ENCODE data around the gene NPDC1. TPM values are rescaled to one million over a fixed set of nuclear protein-coding genes. Genes with fewer than 3 reads are reported as not detected.

NPDC1 gene
- total RNA-seq, 4 donors from 2014 or later, result 45.3 to 119 (median 91.5) TPM

- H3K27me3 ChIP-seq, result peaks cover 0 to 15% (median 0%) of the 10 kb centered on the region in 4 donors
- peaks cover 0 to 18% (median 17%) of the 10 kb centered on the region in 4 donors for H3K36me3 ChIP-seq
- H3K4me3 ChIP-seq, result no peak overlapping the region
- TF ChIP-seq POLR2A (IDR thresholded peaks at IDR 0.05; ENCODE audit: low read depth) (no peak), CTCF (IDR thresholded peaks at IDR 0.05) (no peak), POLR2AphosphoS5 (IDR thresholded peaks at IDR 0.05) (no peak), EP300 (IDR thresholded peaks at IDR 0.05) (no peak)
- H3K27ac ChIP-seq (replicated peaks in 1 of 4), result no peak overlapping the region
- WGBS, result 90% methylated on average over 12 of the region's 12 CpGs
- H3K4me1 ChIP-seq, result peaks cover 20 to 48% (median 42%) of the 10 kb centered on the region in 4 donors
- DNase-seq (ENCODE audit: extremely low spot score), result no peak
- H3K9me3 ChIP-seq, result no peaks in the 10 kb centered on the region
- intact Hi-C loops (cut with DNase I), result no loop called here
These were observed 29.3 kb upstream of the NPDC1 start for GRCh38 chr9:137075275-137075775.

GRCh38 chr9:137074657-137075274 is 28.8 kb upstream of the NPDC1 start:
- DNase-seq (ENCODE audit: extremely low spot score), result no peak
- TF ChIP-seq EP300 (IDR thresholded peaks at IDR 0.05) (no peak), POLR2A (IDR thresholded peaks at IDR 0.05; ENCODE audit: low read depth) (no peak), POLR2AphosphoS5 (IDR thresholded peaks at IDR 0.05) (no peak), CTCF (IDR thresholded peaks at IDR 0.05) (no peak)
- H3K9me3 ChIP-seq, result no peaks in the 10 kb centered on the region
- H3K27me3 ChIP-seq, result peaks cover 0 to 21% (median under 1%) of the 10 kb centered on the region in 4 donors
- peaks cover 20 to 51% (median 48%) of the 10 kb centered on the region in 4 donors for H3K4me1 ChIP-seq
- no peak overlapping the region for H3K27ac ChIP-seq (replicated peaks in 1 of 4)
- peaks cover 0 to 13% (median 12%) of the 10 kb centered on the region in 4 donors for H3K36me3 ChIP-seq
- 87% methylated on average over 12 of the region's 12 CpGs for WGBS
- H3K4me3 ChIP-seq, result no peak overlapping the region
- intact Hi-C loops (cut with DNase I), result no loop called here

- peaks cover 23 to 50% (median 47%) of the 10 kb centered on the region in 4 donors for H3K4me1 ChIP-seq
- H3K27ac ChIP-seq (replicated peaks in 1 of 4), result no peak overlapping the region
- TF ChIP-seq POLR2AphosphoS5 (IDR thresholded peaks at IDR 0.05), result no peak
- H3K27me3 ChIP-seq, result peaks cover 0 to 23% (median 8%) of the 10 kb centered on the region in 4 donors
- intact Hi-C loops (cut with DNase I), result no loop called here
- peaks cover 0 to 5% (median 4%) of the 10 kb centered on the region in 4 donors for H3K36me3 ChIP-seq
- WGBS, result 90% methylated on average over 8 of the region's 8 CpGs
- H3K4me3 ChIP-seq, result no peak overlapping the region
- H3K9me3 ChIP-seq, result no peaks in the 10 kb centered on the region
- no peak for DNase-seq (ENCODE audit: extremely low spot score)
These were observed 28.0 kb upstream of the NPDC1 start for GRCh38 chr9:137073992-137074399.

GRCh38 chr9:137071282-137071681 is 25.3 kb upstream of the NPDC1 start:
- no peaks in the 10 kb centered on the region for H3K36me3 ChIP-seq
- H3K9me3 ChIP-seq, result no peaks in the 10 kb centered on the region
- H3K4me3 ChIP-seq, result no peak overlapping the region
- TF ChIP-seq POLR2AphosphoS5 (IDR thresholded peaks at IDR 0.05), result no peak
- TF ChIP-seq EP300 (IDR thresholded peaks at IDR 0.05), result no peak
- no peak for TF ChIP-seq POLR2A (IDR thresholded peaks at IDR 0.05; ENCODE audit: low read depth)
- TF ChIP-seq CTCF (IDR thresholded peaks at IDR 0.05), result no peak
- H3K27me3 ChIP-seq, result peaks cover 0 to 25% (median 15%) of the 10 kb centered on the region in 4 donors
- DNase-seq (ENCODE audit: extremely low spot score), result no peak
- intact Hi-C loops (cut with DNase I), result no loop called here
- WGBS, result 80% methylated on average over 1 of the region's 2 CpGs
- H3K4me1 ChIP-seq, result peaks cover 12 to 25% (median 24%) of the 10 kb centered on the region in 4 donors
- peak overlapping the region in 1 of 4 donors; percentile 36 for H3K27ac ChIP-seq (replicated peaks in 1 of 4)

GRCh38 chr9:137070906-137071275 is 24.9 kb upstream of the NPDC1 start:
- no peak for DNase-seq (ENCODE audit: extremely low spot score)

More at GRCh38 chr9:137070906-137071275, 24.9 kb upstream of the NPDC1 start:
- peak overlapping the region; percentile 48 to 66 (median 54) for H3K4me3 ChIP-seq
- H3K36me3 ChIP-seq, result no peaks in the 10 kb centered on the region
- H3K4me1 ChIP-seq, result peaks cover 12 to 25% (median 24%) of the 10 kb centered on the region in 4 donors
- H3K27ac ChIP-seq (replicated peaks in 1 of 4), result peak overlapping the region; percentile 50 to 62 (median 55)
- TF ChIP-seq POLR2A (IDR thresholded peaks at IDR 0.05; ENCODE audit: low read depth) (no peak), CTCF (IDR thresholded peaks at IDR 0.05) (peak in 1 of 3 experiments; percentile 19)
- peaks cover 0 to 25% (median 15%) of the 10 kb centered on the region in 4 donors for H3K27me3 ChIP-seq
- no peaks in the 10 kb centered on the region for H3K9me3 ChIP-seq
- 32% methylated on average over 6 of the region's 6 CpGs for WGBS
- intact Hi-C loops (cut with DNase I), result no loop called here
